Tongue (tissue), 3 donors: Measurements from ENCODE around the gene FLT3. TPM values are rescaled to one million over a fixed set of nuclear protein-coding genes. Genes with fewer than 3 reads are reported as not detected.
A peak's percentile ranks its signal among the peaks of the same experiment; 100 is the strongest.

Experiments used
- DNase-seq: peaks from one replicate; pipeline ENCODE4 v3.0.0-alpha.2; 2015
- small RNA-seq: library from RNA; depleted of rRNA; stranded (forward); fragments of <200 nt; gene quantifications from one replicate; pipeline ENCODE3, GENCODE V24; 2014; ENCODE audit warnings: low replicate concordance
- total RNA-seq: library from RNA; depleted of rRNA; stranded (reverse); fragments of >200 nt; gene quantifications from one replicate; pipeline ENCODE4 v1.2.3, GENCODE V29; 2014

FLT3 gene
- total RNA-seq, 1 donor from 2014 or later: 0.62 TPM

DNA sequence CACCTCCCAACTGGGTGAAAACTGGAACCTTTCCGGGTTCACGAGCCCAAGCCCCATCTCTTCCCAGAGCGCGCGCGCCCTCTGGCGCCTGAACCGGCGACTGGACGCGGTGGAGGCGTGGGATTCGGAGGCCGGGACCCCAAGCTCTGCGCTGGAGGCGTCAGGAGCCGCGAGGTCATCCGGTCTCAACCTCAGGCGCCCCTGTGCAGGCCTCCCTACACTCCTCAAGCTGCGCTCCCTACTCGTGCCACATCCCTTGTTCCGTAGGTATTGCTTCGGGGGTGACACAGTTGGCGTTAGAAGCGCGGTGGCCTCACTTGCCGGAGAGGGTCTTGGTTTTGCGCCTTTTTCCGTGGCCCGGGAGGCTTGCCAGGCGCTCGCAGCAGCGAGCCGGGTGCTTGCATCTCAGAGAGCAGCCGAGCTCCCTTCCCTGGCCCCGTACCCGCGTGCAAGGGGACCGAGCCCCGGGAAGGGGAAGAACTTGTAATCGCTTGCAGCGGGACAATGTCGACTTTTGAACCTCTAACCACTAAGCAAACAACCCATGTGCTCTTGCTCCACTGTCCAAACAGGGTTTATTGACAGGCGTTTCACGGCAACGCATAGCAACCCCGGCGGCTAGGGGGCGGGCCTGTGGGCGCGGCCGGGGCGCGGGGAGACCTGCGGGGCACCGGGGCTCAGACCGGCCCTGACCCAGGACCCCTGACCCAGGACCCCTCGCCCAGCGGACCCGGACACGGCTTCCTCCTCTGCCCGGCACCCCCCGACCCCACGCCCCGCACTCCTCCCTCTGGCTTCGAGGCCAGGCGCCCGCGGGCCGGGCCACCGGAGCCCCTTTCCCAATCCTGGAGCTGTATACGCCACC, 139.8 kb downstream of the FLT3 start:
- peak; percentile 45 for DNase-seq

DNA sequence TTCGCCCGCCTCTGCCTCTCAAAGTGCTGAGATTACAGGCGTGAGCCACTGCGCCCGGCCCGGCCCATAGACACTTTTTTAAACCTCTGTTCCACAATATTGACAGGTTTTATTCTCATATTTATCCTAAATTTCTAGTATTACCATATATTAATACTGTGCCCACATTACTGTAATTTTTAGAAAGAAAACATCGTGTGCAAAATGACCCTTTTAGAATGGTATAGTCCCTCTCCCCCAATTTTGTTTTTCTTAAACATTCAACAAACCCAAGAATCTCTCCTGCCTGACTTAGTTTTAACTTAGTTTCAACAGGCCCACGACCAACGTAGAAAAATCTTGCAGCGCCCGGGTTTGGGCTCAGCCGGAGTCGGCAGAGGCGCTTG, 140.4 kb downstream of the FLT3 start:
- DNase-seq: no peak

DNA sequence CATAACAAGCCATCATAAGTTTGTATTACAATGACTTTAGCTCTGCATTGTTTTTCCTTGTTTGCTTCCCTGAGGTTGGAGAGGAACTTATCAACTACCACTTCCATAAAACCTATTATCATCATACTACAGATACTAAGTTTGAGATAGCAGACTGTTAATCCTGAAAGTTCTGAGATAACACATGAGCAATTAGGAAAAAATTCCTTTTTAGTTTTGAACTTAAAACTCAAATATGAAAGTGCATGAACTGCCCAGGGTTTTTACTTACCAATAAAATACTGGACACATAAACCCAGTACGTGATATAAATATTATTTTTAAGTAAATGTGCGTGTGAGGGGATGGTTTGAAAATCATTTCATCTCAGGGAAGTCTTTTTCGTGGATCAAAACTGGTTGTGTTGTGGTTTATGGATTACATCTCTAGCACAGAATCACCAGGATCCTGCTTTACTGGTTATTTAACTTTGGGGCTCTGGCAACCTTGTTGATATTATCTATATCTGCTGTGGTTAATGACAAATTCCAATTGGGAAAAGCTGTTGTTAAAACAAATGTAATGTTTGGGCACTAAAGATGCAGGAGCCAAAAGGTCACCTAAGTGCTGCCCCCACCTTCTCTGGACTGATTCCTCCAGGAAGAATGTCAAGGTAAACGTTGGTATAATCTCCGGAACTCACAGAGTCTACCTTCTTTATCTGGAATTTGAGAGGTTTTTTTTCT, 143.6 kb downstream of the FLT3 start:
- DNase-seq: no peak

DNA sequence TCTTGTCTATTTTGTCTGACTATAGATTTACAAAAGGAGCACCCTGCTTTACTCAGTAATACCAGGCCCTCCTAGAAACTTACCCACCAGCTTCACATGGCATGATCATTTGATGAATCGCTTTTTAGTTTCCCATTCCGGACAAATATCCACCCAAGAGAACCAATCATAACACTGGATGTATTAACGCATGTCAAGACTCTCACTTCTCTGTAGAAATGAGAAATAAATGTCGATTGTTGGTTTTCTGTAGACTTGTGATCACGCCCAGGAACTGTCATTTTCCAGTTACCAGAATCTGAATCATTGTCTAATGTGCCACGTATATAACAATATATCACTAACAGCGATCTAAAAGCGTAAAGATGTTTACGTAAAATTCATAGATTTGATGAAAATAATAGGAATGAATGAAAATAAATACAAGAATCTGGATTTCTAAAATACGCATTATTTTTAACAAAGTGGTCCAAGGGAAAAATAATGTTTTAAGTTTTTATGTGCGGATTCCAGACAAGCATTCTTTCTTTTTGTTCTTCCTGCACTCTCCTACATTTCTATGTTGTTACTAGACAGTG, 145.3 kb downstream of the FLT3 start:
- DNase-seq: no peak

DNA sequence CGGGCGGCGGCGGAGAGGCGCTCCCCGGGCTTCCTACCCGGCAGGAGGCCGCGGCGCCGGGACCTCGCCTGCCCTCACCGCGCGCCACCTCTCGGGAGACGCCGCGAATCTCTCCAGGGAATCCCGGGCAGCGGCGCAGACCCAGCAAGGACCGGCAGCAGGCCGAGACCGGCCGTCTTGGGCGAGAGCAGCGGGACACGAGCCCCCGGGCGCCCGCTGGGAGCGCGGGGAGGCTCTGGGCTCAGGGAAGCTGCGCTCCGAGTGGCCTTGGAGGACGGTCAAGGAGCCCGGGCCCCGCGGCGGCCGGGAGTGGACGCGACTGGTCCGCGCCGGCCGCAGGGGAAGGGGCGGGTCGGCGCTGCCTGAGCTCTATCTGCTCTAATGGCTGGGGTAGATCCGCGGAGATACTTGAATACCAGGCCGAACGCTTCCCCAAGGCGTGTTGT, 145.9 kb downstream of the FLT3 start:
- DNase-seq: no peak

DNA sequence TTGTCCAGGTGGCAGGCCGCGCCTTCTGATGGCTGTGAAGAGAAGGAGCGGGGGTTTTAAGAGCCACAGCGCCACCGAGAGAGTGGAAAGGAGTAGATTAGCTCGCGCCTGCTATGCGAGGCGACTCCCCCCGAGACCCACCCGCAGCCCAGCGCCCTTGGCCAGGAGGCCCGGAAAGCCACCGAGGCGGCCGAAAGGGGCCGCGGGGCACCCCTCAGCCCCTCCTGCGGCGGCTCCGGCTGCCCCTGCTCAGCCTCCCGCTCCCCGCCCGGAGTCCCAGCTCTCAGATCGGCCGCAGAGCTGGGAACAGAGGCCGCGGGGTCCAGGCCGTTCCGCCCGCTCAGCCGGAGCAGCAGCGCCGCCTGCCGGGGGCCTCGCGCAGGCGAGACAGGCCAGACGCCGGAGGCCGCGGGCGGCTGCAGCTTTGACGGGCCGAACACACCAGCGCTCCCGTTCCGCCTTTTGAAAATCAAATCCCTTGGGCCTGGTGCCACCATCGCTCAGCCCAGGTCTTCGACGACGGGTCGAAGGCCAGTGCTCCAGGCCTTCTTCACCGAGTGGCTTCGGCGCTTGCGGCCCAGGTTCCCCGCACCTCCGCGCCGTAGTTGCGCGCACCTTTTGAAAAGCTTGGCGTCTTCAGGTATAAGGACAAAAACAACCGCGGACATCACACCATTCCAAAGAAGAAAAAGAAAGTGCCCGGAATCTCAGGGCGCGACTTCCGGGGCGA, 146.5 kb downstream of the FLT3 start:
- DNase-seq: peak; percentile 83

Small RNAs within 50 kb of the gene (small RNA-seq; reads per million reads assigned to genes)
- not detected for gene RN7SL272P

Other genes with a start within 250 kb of the FLT3 start
- not detected for gene PDX1, start 180.6 kb downstream of the FLT3 start, total RNA-seq
- gene CDX2, start 131.3 kb downstream of the FLT3 start, total RNA-seq: not detected
- gene URAD, start 111.9 kb downstream of the FLT3 start, total RNA-seq: not detected
- 44.2 TPM for gene PAN3, start 38.0 kb upstream of the FLT3 start, total RNA-seq